ENCODE results near the gene NIN.

- TF ChIP-seq CTCF (IDR thresholded peaks at IDR 0.05) = no peak
- TF ChIP-seq POLR2A (IDR thresholded peaks at IDR 0.05) = no peak
- no peak for TF ChIP-seq POLR2AphosphoS5 (IDR thresholded peaks at IDR 0.05)
- no peak for TF ChIP-seq EP300 (IDR thresholded peaks at IDR 0.05)
Measured at GRCh38 chr14:50762001-50762930, 68.7 kb downstream of the NIN start.
